ENCODE data around the gene CRAMP1.

The CRAMP1 gene

GRCh38 chr16:1651094-1651973 lies 39.2 kb downstream of the CRAMP1 start:
- DNase-seq (ENCODE audit: low spot score) = no peak
- no peak for TF ChIP-seq CTCF (IDR thresholded peaks at IDR 0.05; ENCODE audit: extremely low read depth, missing control alignments)

- DNase-seq (ENCODE audit: low spot score) = no peak
Observed at GRCh38 chr16:1651974-1652312, 39.8 kb downstream of the CRAMP1 start.

GRCh38 chr16:1653023-1653422 lies 40.9 kb downstream of the CRAMP1 start:
- no peak for DNase-seq (ENCODE audit: low spot score)
- TF ChIP-seq CTCF (IDR thresholded peaks at IDR 0.05; ENCODE audit: extremely low read depth, missing control alignments) = no peak

More at GRCh38 chr16:1651974-1652312, 39.8 kb downstream of the CRAMP1 start:
- TF ChIP-seq CTCF (IDR thresholded peaks at IDR 0.05; ENCODE audit: extremely low read depth, missing control alignments) = no peak

GRCh38 chr16:1654505-1655268 lies 42.5 kb downstream of the CRAMP1 start:
- DNase-seq (ENCODE audit: low spot score) = no peak
- no peak for TF ChIP-seq CTCF (IDR thresholded peaks at IDR 0.05; ENCODE audit: extremely low read depth, missing control alignments)

- TF ChIP-seq CTCF (IDR thresholded peaks at IDR 0.05; ENCODE audit: extremely low read depth, missing control alignments) = no peak
- DNase-seq (ENCODE audit: low spot score) = no peak
Observed at GRCh38 chr16:1655269-1655807, 43.2 kb downstream of the CRAMP1 start.

GRCh38 chr16:1655909-1656807 lies 44.0 kb downstream of the CRAMP1 start:
- no peak for DNase-seq (ENCODE audit: low spot score)
- no peak for TF ChIP-seq CTCF (IDR thresholded peaks at IDR 0.05; ENCODE audit: extremely low read depth, missing control alignments)

All from GM20000 (cell line).